Heart left ventricle (tissue), 16 donors: Measurements from ENCODE around the gene SELE. TPM values are rescaled to one million over a fixed set of nuclear protein-coding genes. Genes with fewer than 3 reads are reported as not detected.

Experiments used
- ATAC-seq, 4 donors: fragments of 200-7000 bp; cut with Tn5 transposase; one replicate each; pipeline ENCODE4 v1.9.1; 2020 to 2022; ENCODE audit warnings: moderate library complexity in 4 of 4, mild to moderate bottlenecking in 3 of 4, moderate number of reproducible peaks in 1 of 4
- DNase-seq, 5 donors: peaks; one replicate each; pipeline ENCODE4 v3.0.0-alpha.2; 2020
- H3K27ac ChIP-seq, 12 donors: fragments of 200-600 bp; sonication (generic) in 4 of 12; one replicate each; pipeline versions ENCODE4 v1.5.0 to v1.8.0; 2016 to 2022; ENCODE audit warnings: mild to moderate bottlenecking in 2 of 12
- H3K27me3 ChIP-seq, 9 donors: fragments of 200-600 bp; sonication (generic) in 2 of 9; one replicate each; pipeline versions ENCODE4 v1.5.1 to v1.8.0; 2016 to 2022; ENCODE audit warnings: mild to moderate bottlenecking in 3 of 9
- H3K36me3 ChIP-seq, 9 donors: fragments of 200-600 bp; sonication (generic) in 2 of 9; one replicate each; pipeline versions ENCODE4 v1.5.0 to v1.8.0; 2018 to 2022; ENCODE audit warnings: mild to moderate bottlenecking in 2 of 9
- H3K4me1 ChIP-seq, 12 donors: fragments of 200-600 bp; sonication (generic) in 4 of 12; one replicate each; pipeline versions ENCODE4 v1.5.0 to v1.8.0; 2016 to 2022; ENCODE audit warnings: mild to moderate bottlenecking in 3 of 12
- H3K4me3 ChIP-seq, 12 donors: fragments of 200-600 bp; sonication (generic) in 4 of 12; one replicate each; pipeline versions ENCODE4 v1.5.0 to v1.8.0; 2017 to 2022; ENCODE audit warnings: mild to moderate bottlenecking in 9 of 12, moderate library complexity in 4 of 12
- H3K9me3 ChIP-seq, 12 donors: fragments of 200-600 bp; sonication (generic) in 4 of 12; one replicate each; pipeline versions ENCODE4 v1.5.0 to v1.8.0; 2016 to 2022; ENCODE audit warnings: mild to moderate bottlenecking in 1 of 12
- CTCF ChIP-seq, 12 donors: fragments of 200-600 bp; sonication (generic) in 4 of 12; IDR thresholded peaks; one replicate each; pipeline versions ENCODE4 v1.5.0 to v1.8.0; 2018 to 2022; ENCODE audit warnings: antibody characterized with exemption in 12 of 12, mild to moderate bottlenecking in 5 of 12
- POLR2A ChIP-seq, 2 donors: fragments of 450-650 bp; IDR thresholded peaks; one replicate each; pipeline ENCODE4 v1.6.1; 2017; ENCODE audit warnings: antibody characterized with exemption in 2 of 2, mild to moderate bottlenecking in 2 of 2, moderate library complexity in 2 of 2
- WGBS, 4 donors: extraction: QIAGEN DNeasy Blood & Tissue Kit in 2 of 4; methylation state at CpG; one replicate each; pipeline versions ENCODE4 v1.1.5 to v1.1.7; 2013 to 2018; 5-methylcytosine and 5-hydroxymethylcytosine counted together
- intact Hi-C, 10 donors: fragments of 100-400 bp; cut with DNase I; formaldehyde crosslinking; loops; one replicate each; pipeline versions ENCODE4 v1.11.1 to v1.14.2; 2022
- polyA plus RNA-seq, 2 donors: library from polyadenylated mRNA; stranded (reverse); fragments of 200-250 nt; gene quantifications; one replicate each; pipeline ENCODE4 v1.2.3, GENCODE V29; 2013
- total RNA-seq, 9 donors: library from RNA; depleted of rRNA in 2 of 9; stranded (reverse); fragments of >200 nt in 2 of 9; fragmentation: NEBNext Ultra II Directional in 3 of 9; extraction: Animal tissue kit (Norgen Biotek cat#: 25700) in 3 of 9; gene quantifications; one replicate each; pipeline versions ENCODE4 v1.1.0 to v1.2.4, GENCODE V29; 2016 to 2023
- donor health status: ischemic (EF 13 %, LVEDD 7.1; RV severe dilation, severe dysfunction).
- donor health status: healthy with polysubstance abuse.
- donor health status: DM: no; HTN: yes; CAD: no.
- donor health status: DM: no; HTN: no; CAD: no.
- donor health status: ischemic (EF 25% LVEDD 6.9; RV normal size, moderate dysfunction).
- donor health status: ischemic (EF 25% LVEDD 5.7; RV mildly dilated, moderate dysfunction).
- donor health status: healthy.
- donor health status: DM: yes; HTN: yes; CAD: no.
- donor health status: ischemic (EF 35%, LVEDD 5.7; RV mildly dilated, moderate dysfunction).
- donor health status: nonischemic (EF 11% LVEDD 7.7; RV severe dilation, severe dysfunction).
- donor health status: DM: yes; HTN: yes; CAD: no.
- donor health status: PGD.
- donor health status: ischemic (EF 29% LVEDD 5.4; RV normal size, mild dysfunction).
- donor health status: nonischemic (EF 23%, LVEDD 6.1; RV moderate dilation, normal function).

Gene SELE
- total and polyA plus RNA-seq, 11 donors: 0.63 to 21.5 (median 2.4) TPM

- ATAC-seq: no peak
- H3K4me1 ChIP-seq: peaks cover 0 to 45% (median 0%) of the 10 kb centered on the region in 12 donors
- intact Hi-C loops: loop anchor here in 2 of 10 donors (5.0 to 10.0 kb wide), 2 partner anchors 74 to 97 kb away; no protein-coding TSS in a partner anchor
These were observed 34.9 kb downstream of the SELE start for GRCh38 chr1:169698976-169699375.

GRCh38 chr1:169697755-169698154 lies 36.1 kb downstream of the SELE start:
- peaks cover 0 to 4% (median 0%) of the 10 kb centered on the region in 9 donors for H3K36me3 ChIP-seq
- ATAC-seq (no peak), DNase-seq (no peak)
- TF ChIP-seq POLR2A (IDR thresholded peaks at IDR 0.05) (no peak), CTCF (IDR thresholded peaks at IDR 0.05) (no peak)
- peak overlapping the region in 1 of 12 donors; percentile 81 for H3K27ac ChIP-seq
- intact Hi-C loops: loop anchor here in 2 of 10 donors (5.0 to 10.0 kb wide), 2 partner anchors 73 to 95 kb away; no protein-coding TSS in a partner anchor
- no peak overlapping the region for H3K4me3 ChIP-seq
- H3K27me3 ChIP-seq: peaks cover 0 to 6% (median 0%) of the 10 kb centered on the region in 9 donors
- 68 to 79% (median 76%) methylated on average over 1 of the region's 1 CpG for WGBS, 4 donors
- H3K9me3 ChIP-seq: no peaks in the 10 kb centered on the region
- peaks cover 0 to 57% (median 0%) of the 10 kb centered on the region in 12 donors for H3K4me1 ChIP-seq

More at GRCh38 chr1:169698976-169699375, 34.9 kb downstream of the SELE start:
- Histone ChIP-seq H3K9me3 (no peaks in the 10 kb centered on the region), H3K27ac (peak overlapping the region in 1 of 12 donors; percentile 10), H3K27me3 (peaks cover 0 to 6% (median 0%) of the 10 kb centered on the region in 9 donors), H3K36me3 (peaks cover 0 to 4% (median 0%) of the 10 kb centered on the region in 9 donors), H3K4me3 (no peak overlapping the region)
- no peak for TF ChIP-seq CTCF (IDR thresholded peaks at IDR 0.05)
- no peak for TF ChIP-seq POLR2A (IDR thresholded peaks at IDR 0.05)
- no peak for DNase-seq
- 66 to 77% (median 74%) methylated on average over 3 of the region's 3 CpGs for WGBS, 4 donors

- WGBS, 4 donors: 68 to 84% (median 75%) methylated on average over 3 of the region's 3 CpGs
- H3K4me3 ChIP-seq: no peak overlapping the region
- DNase-seq (no peak), ATAC-seq (no peak)
- H3K36me3 ChIP-seq: peaks cover 0 to 3% (median 0%) of the 10 kb centered on the region in 9 donors
- intact Hi-C loops: loop anchor here in 2 of 10 donors (5.0 to 10.0 kb wide), 2 partner anchors 72 to 94 kb away; no protein-coding TSS in a partner anchor
- peaks cover 0 to 6% (median 0%) of the 10 kb centered on the region in 9 donors for H3K27me3 ChIP-seq
- TF ChIP-seq CTCF (IDR thresholded peaks at IDR 0.05): no peak
- no peak for TF ChIP-seq POLR2A (IDR thresholded peaks at IDR 0.05)
- peaks cover 0 to 69% (median 0%) of the 10 kb centered on the region in 12 donors for H3K4me1 ChIP-seq
- H3K27ac ChIP-seq: peak overlapping the region in 1 of 12 donors; percentile 81
- no peaks in the 10 kb centered on the region for H3K9me3 ChIP-seq
These were observed 37.4 kb downstream of the SELE start for GRCh38 chr1:169696273-169697100.
